ENCODE measurements around the gene CACNG1.

Gene CACNG1

GRCh38 chr17:67071595-67071994, 27.2 kb downstream of the CACNG1 start:
- no peak overlapping the region for H3K4me3 ChIP-seq (replicated peaks in 1 of 2; ENCODE audit: low read depth in 2 of 2, low read length in 2 of 2)
- DNase-seq (ENCODE audit: low read depth in 2 of 2) = no peak
- TF ChIP-seq CTCF (IDR thresholded peaks at IDR 0.05; ENCODE audit: low read depth, low read length) = no peak

GRCh38 chr17:67072885-67073284, 28.5 kb downstream of the CACNG1 start:
- TF ChIP-seq CTCF (IDR thresholded peaks at IDR 0.05; ENCODE audit: low read depth, low read length) = no peak

GRCh38 chr17:67074781-67075180, 30.4 kb downstream of the CACNG1 start:
- TF ChIP-seq CTCF (IDR thresholded peaks at IDR 0.05; ENCODE audit: low read depth, low read length) = no peak
- no peak for DNase-seq (ENCODE audit: low read depth in 2 of 2)
- H3K4me3 ChIP-seq (replicated peaks in 1 of 2; ENCODE audit: low read depth in 2 of 2, low read length in 2 of 2) = no peak overlapping the region

More at GRCh38 chr17:67072885-67073284, 28.5 kb downstream of the CACNG1 start:
- H3K4me3 ChIP-seq (replicated peaks in 1 of 2; ENCODE audit: low read depth in 2 of 2, low read length in 2 of 2) = no peak overlapping the region
- no peak for DNase-seq (ENCODE audit: low read depth in 2 of 2)

- TF ChIP-seq CTCF (IDR thresholded peaks at IDR 0.05; ENCODE audit: low read depth, low read length) = no peak
- no peak for DNase-seq (ENCODE audit: low read depth in 2 of 2)
- no peak overlapping the region for H3K4me3 ChIP-seq (replicated peaks in 1 of 2; ENCODE audit: low read depth in 2 of 2, low read length in 2 of 2)
Measured at GRCh38 chr17:67076290-67076689, 31.9 kb downstream of the CACNG1 start.

GRCh38 chr17:67078292-67078691, 33.9 kb downstream of the CACNG1 start:
- no peak for DNase-seq (ENCODE audit: low read depth in 2 of 2)
- no peak for TF ChIP-seq CTCF (IDR thresholded peaks at IDR 0.05; ENCODE audit: low read depth, low read length)
- no peak overlapping the region for H3K4me3 ChIP-seq (replicated peaks in 1 of 2; ENCODE audit: low read depth in 2 of 2, low read length in 2 of 2)

- DNase-seq (ENCODE audit: low read depth in 2 of 2) = no peak
- no peak for TF ChIP-seq CTCF (IDR thresholded peaks at IDR 0.05; ENCODE audit: low read depth, low read length)
- no peak overlapping the region for H3K4me3 ChIP-seq (replicated peaks in 1 of 2; ENCODE audit: low read depth in 2 of 2, low read length in 2 of 2)
Measured at GRCh38 chr17:67079491-67079890, 35.1 kb downstream of the CACNG1 start.

GRCh38 chr17:67080804-67081203, 36.5 kb downstream of the CACNG1 start:
- no peak for DNase-seq (ENCODE audit: low read depth in 2 of 2)
- no peak overlapping the region for H3K4me3 ChIP-seq (replicated peaks in 1 of 2; ENCODE audit: low read depth in 2 of 2, low read length in 2 of 2)
- no peak for TF ChIP-seq CTCF (IDR thresholded peaks at IDR 0.05; ENCODE audit: low read depth, low read length)

Measured in cardiac fibroblast (primary cell).